ENCODE data around the gene RRAGD. TPM values are rescaled to one million over a fixed set of nuclear protein-coding genes. Genes with fewer than 3 reads are reported as not detected.

Gene RRAGD
- total and polyA plus RNA-seq, 2 of the 8 experiments (the other 6 are each of a cell fraction or from before 2014, with no cell fraction given), result 7.2 to 30.8 TPM

- Histone ChIP-seq H3K4me3 (ENCODE audit: extremely low read depth in 1 of 4, insufficient read depth in 2 of 4, low read depth in 3 of 4, low read length in 4 of 4) (no peak overlapping the region), H3K18ac (ENCODE audit: extremely low read depth, low read length) (no peak overlapping the region), H2AFZ (ENCODE audit: low read length) (no peak overlapping the region), H3K36me3 (ENCODE audit: control insufficient read depth in 2 of 4, insufficient read depth in 4 of 4, low read length in 3 of 4) (0 out of 8 replicates have a peak, but pooled peaks cover 0 to 5% (median 0%) of the 10 kb centered on the region in 4 experiments), H3K23me2 (ENCODE audit: low read depth, low read length) (no peaks in the 10 kb centered on the region; the same call in 1 of the 2 replicates), H3K79me1 (ENCODE audit: low read depth, low read length) (no peaks in the 10 kb centered on the region), H2BK120ac (replicated peaks; ENCODE audit: low read depth, low read length) (no peak overlapping the region), H2BK12ac (ENCODE audit: low read depth, low read length) (no peak overlapping the region), H3K4me1 (replicated peaks in 1 of 4; ENCODE audit: control insufficient read depth in 3 of 4, insufficient read depth in 4 of 4, low read length in 3 of 4) (no peaks in the 10 kb centered on the region), H3K23ac (ENCODE audit: insufficient read length) (no peak overlapping the region), H3K14ac (ENCODE audit: insufficient read length) (no peak overlapping the region), H3K79me2 (ENCODE audit: control insufficient read depth in 1 of 2, insufficient read depth in 2 of 2, low read length in 2 of 2) (no peaks in the 10 kb centered on the region), H4K8ac (ENCODE audit: extremely low read depth, insufficient read depth, low read length) (no peak overlapping the region), H3K27ac (ENCODE audit: low read depth, low read length) (no peak overlapping the region), H4K5ac (ENCODE audit: insufficient read length, low read depth, low read length) (no peak overlapping the region), H3K9me3 (ENCODE audit: insufficient read depth in 2 of 2, low read depth in 1 of 2, low read length in 1 of 2) (no peaks in the 10 kb centered on the region), H2AK5ac (ENCODE audit: low read depth, low read length) (no peak overlapping the region), H2BK5ac (ENCODE audit: low read depth, low read length) (no peak overlapping the region), H3K56ac (replicated peaks; ENCODE audit: insufficient read length, low read depth, low read length) (no peak overlapping the region), H2BK15ac (ENCODE audit: low read length) (no peak overlapping the region), H3K4ac (replicated peaks; ENCODE audit: insufficient read length, low read depth, low read length) (no peak overlapping the region), H3K27me3 (replicated peaks in 1 of 4; ENCODE audit: control insufficient read depth in 3 of 4, extremely low read depth in 1 of 4, insufficient read depth in 3 of 4, low read length in 3 of 4) (no peaks in the 10 kb centered on the region), H4K20me1 (replicated peaks in 1 of 2; ENCODE audit: control insufficient read depth in 1 of 2, insufficient read depth in 2 of 2, low read length in 2 of 2) (peaks cover 0 to 2% of the 10 kb centered on the region in 2 experiments), H4K91ac (replicated peaks; ENCODE audit: insufficient read length, low read length) (no peak overlapping the region), H2BK20ac (ENCODE audit: low read length) (no peak overlapping the region), H3K9ac (replicated peaks in 1 of 4; ENCODE audit: extremely low read depth in 1 of 4, low read depth in 3 of 4, low read length in 3 of 4) (no peak overlapping the region), H3K4me2 (ENCODE audit: insufficient read depth in 1 of 2, low read depth in 2 of 2, low read length in 2 of 2) (no peak overlapping the region)
- ChIA-PET CTCF (ENCODE audit: partially characterized antibody) (interaction anchor here (0.8 to 11.3 kb wide), 5 partner anchors 14 to 62 kb away, joined by 3 to 133 read pairs (median 6); partner anchors contain the start of genes GABRR2 and UBE2J1), POLR2A (ENCODE audit: partially characterized antibody) (interaction anchor here (1.4 kb wide), 2 partner anchors 12 to 16 kb away, joined by 3 to 5 read pairs; no protein-coding TSS in a partner anchor)
- TF ChIP-seq RAD21 (IDR thresholded peaks at IDR 0.05 in 1 of 2, conservative IDR thresholded peaks at IDR 0.05 in 1 of 2; ENCODE audit: low read depth in 2 of 2, low read length in 2 of 2) (no peak), HDAC6 (IDR thresholded peaks at IDR 0.05; ENCODE audit: low read depth, low read length) (no peak), RFX5 (IDR thresholded peaks at IDR 0.05; ENCODE audit: borderline replicate concordance, low read depth, low read length) (no peak), EP300 (IDR thresholded peaks at IDR 0.05; ENCODE audit: borderline replicate concordance in 1 of 2, low read depth in 2 of 2, low read length in 2 of 2) (no peak), NANOG (IDR thresholded peaks at IDR 0.05; ENCODE audit: insufficient read depth, low read depth, low read length, poor library complexity, severe bottlenecking) (no peak)
- no peak for FAIRE-seq
- DNase-seq (ENCODE audit: low read depth in 1 of 2, low spot score in 2 of 2), result no peak
Observed at GRCh38 chr6:89364586-89364985, 47.5 kb downstream of the RRAGD start.
